Measurements from ENCODE around the gene CIAO1.
"Not testable (repeated sequence)": the region's sequence is repeated elsewhere in the genome, so short reads cannot be mapped to it uniquely, and the experiment has no call there.

CIAO1 gene

DNA sequence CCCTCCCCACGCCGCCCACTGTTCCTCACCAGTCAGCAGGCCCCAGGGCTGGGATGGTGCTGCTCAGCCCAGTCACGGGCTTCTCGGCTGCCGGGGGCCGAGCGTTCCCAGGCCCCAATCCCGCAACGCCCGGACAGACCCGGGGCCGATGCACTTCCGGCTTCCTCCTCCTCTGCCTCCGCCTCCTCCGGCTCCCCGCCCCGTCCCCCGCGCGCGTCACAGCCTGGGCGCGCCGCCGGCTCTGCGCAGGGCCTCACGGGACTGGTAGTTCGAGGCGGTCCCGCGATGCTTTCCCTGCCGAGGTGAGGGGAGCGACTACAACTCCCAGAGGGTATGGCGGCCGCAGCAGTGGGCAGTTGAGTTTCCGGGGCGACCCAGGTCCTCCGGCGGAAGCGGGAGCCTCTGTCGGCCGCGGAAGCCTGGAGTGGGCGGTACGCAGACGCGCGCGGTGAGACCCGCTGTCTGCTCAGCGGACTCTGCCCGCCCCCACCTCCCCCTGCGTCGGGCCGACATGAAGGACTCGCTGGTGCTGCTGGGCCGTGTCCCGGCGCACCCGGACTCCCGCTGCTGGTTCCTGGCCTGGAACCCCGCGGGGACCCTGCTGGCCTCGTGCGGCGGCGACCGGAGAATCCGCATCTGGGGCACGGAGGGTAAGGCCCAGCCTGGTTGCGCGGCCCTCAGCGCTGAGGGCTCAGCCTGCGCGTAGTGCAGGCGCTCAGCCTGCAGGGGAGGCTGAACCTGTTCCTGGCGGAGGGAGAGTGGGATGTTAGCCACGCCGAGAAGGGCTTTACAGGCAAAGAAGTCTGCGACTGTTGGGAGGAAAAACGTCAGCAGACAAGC, at the start of gene CIAO1, which contains the start of gene TMEM127:
TSS of gene CIAO1 (plus strand) at position 386 of the 840 bp plus-strand sequence. CDS start at position 512, 126 bp downstream.
TSS of gene TMEM127 (minus strand) at position 158 of the 840 bp plus-strand sequence. CDS start 616 bp downstream, outside the sequence.
- peaks cover 44% of the 10 kb centered on the region for H3K4me1 Mint-ChIP-seq
- DNase-seq (ENCODE audit: low spot score in 2 of 2): peak; percentile 95 to 99
- peak within 1 kb of the TSS; percentile 93 for H3K4me3 Mint-ChIP-seq
- no peaks in the 10 kb centered on the region for H3K9me3 Mint-ChIP-seq
- H3K27ac Mint-ChIP-seq: peak within 1 kb of the TSS; percentile 85
- peak; percentile 94 for ATAC-seq
- H3K36me3 Mint-ChIP-seq: peaks cover 75% of the 10 kb centered on the region

DNA sequence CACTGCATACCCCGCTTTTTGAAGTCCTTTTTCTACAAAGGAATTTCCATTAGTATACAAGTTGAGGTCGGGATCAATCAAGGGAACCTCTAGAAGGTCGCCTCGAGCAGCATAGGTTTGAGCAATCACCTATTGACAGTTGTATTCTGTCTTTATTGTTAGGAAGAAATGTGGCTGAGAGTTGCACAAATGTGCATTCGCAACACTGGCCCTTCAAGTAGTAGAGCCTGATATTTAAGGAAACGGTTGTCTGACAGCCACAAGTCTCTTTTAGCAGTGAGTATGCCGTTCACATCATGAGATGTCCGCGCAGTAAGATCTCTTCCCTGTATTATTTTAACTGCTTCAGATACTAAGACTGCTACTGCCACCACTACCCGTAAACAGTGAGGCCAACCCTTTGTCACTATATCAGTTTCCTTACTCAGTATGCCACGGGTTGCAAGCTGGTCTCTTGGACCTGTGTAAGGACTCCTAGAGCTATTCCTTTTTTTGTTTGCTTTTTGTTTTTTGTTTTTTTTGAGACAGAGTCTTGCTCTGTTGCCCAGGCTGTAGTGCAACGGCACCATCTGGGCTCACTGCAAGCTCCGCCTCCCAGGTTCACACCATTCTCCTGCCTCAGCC, 47.4 kb upstream of the CIAO1 start:
- H3K36me3 Mint-ChIP-seq: no peaks in the 10 kb centered on the region
- ATAC-seq (no peak), DNase-seq (ENCODE audit: low spot score in 2 of 2) (no peak)
- H3K9me3 Mint-ChIP-seq: no peaks in the 10 kb centered on the region
- H3K4me1 Mint-ChIP-seq: no peaks in the 10 kb centered on the region
- H3K27ac Mint-ChIP-seq: no peak overlapping the region
- no peak overlapping the region for H3K4me3 Mint-ChIP-seq

DNA sequence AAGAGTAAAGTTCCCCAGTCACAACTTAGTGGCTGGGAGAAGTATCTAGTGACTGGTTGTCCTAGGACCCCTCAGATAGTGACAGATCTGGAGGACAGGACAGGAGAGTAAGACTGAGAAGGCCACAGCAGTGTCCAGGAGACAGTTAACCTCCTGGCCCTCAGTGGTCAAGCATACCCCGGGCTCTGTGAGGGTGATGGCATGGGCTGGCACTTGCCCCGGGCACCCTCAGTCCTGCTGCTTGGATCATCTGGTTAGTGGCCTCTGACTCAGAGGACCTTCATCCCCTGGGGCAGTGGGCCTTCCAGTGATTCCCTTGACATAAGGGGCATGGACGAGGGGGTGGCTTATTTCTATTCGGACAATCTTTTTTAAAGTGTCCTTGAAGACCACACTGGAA, 46.1 kb upstream of the CIAO1 start:
- H3K9me3 Mint-ChIP-seq, H3K4me3 Mint-ChIP-seq: not testable (repeated sequence)

DNA sequence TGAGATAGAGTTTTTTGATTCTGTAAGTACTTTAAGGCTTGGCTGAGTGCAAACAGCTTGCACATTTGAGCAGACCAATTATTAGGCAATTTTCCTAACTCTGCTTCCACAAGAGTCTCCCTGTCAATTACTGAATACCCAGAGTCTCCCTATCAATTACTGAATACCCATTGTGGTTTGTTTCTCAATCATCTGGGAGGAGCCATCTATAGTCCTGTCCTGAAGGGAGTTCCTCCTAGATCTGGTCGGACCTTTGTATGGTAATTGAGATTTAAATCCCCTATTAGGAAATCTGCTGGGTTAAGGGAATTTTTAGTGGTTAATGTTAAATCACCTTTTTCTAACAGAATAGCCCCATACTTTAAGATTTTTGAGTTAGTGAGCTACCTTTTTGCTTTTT, 44.9 kb upstream of the CIAO1 start:
- not testable (repeated sequence) for H3K27ac Mint-ChIP-seq; ATAC-seq; H3K4me3 Mint-ChIP-seq; H3K9me3 Mint-ChIP-seq; H3K4me1 Mint-ChIP-seq; DNase-seq (ENCODE audit: low spot score in 2 of 2); H3K36me3 Mint-ChIP-seq

More for the DNA sequence above, 46.1 kb upstream of the CIAO1 start:
- peak overlapping the region; percentile 52 for H3K27ac Mint-ChIP-seq
- H3K36me3 Mint-ChIP-seq; DNase-seq (ENCODE audit: low spot score in 2 of 2); H3K4me1 Mint-ChIP-seq; ATAC-seq: not testable (repeated sequence)

DNA sequence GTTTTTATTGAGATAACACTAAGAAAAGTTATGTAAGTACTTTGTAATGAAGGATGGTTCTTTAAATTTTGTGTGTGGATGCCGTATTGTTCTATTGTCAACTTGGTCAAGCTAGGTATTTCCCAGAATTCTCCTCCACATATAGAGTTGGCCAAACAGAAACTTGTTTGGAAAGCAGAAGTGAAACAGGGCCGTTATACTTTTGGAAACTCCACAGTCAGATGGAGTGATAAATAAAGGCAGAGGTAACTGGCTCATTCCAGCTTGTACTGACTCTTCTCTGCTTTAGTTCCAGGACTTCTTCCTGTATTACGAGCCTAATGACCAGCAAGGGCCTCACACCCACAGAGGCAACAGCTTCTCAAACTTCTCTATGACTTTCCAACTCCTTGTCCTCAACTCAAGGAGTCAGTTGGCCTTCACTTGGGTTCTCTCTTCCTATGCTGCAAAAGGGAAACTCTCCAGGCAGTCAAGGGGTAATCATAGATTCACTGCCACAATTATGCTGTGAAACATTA, 41.0 kb upstream of the CIAO1 start:
- Mint-ChIP-seq H3K4me3 (no peak overlapping the region), H3K27ac (no peak overlapping the region), H3K36me3 (no peaks in the 10 kb centered on the region), H3K9me3 (no peaks in the 10 kb centered on the region), H3K4me1 (no peaks in the 10 kb centered on the region)
- DNase-seq (ENCODE audit: low spot score in 2 of 2) (no peak), ATAC-seq (no peak)

DNA sequence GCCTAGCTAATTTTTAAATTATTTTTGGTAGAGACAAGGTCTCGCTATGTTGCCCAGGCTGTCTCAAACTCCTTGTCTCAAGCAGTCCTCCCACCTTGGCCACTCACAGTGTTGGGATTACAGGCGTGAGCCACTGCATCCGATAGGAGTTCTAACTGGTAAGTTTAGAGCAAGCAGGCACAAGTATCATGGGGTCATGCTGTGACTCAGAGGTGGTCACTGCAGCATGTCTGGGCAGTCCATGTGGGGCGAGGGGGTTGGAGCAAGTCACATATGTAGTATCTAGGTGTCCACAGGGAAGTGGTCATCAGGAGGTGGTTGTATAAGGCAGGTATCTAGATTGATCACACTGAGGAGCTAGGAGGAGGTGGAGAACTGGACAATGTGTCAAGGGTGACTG, 34.7 kb upstream of the CIAO1 start:
- no peak for ATAC-seq
- no peaks in the 10 kb centered on the region for H3K9me3 Mint-ChIP-seq
- H3K4me1 Mint-ChIP-seq: peaks cover 5% of the 10 kb centered on the region
- no peak for DNase-seq (ENCODE audit: low spot score in 2 of 2)
- H3K36me3 Mint-ChIP-seq: no peaks in the 10 kb centered on the region
- H3K27ac Mint-ChIP-seq: no peak overlapping the region
- no peak overlapping the region for H3K4me3 Mint-ChIP-seq

DNA sequence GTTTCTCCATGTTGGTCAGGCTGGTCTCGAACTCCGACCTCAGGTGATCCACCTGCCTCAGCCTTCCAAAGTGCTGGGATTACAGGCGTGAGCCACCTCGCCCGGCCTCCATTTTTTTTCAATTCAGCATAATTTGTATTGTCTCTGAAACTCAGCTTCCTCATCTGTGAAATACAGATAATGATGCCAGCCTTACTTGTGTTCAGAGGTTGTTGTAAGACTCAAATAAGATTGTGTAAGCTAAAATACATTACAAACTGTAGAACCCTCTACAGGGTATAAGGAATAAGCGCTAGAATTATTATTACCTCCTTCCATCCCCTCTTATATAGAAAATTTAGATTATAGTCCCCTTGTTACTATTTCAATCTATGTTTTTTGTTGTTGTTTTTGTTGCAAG, 32.6 kb upstream of the CIAO1 start:
- Mint-ChIP-seq H3K4me1 (peaks cover 5% of the 10 kb centered on the region), H3K9me3 (no peaks in the 10 kb centered on the region), H3K27ac (no peak overlapping the region), H3K4me3 (no peak overlapping the region), H3K36me3 (no peaks in the 10 kb centered on the region)
- no peak for ATAC-seq
- no peak for DNase-seq (ENCODE audit: low spot score in 2 of 2)

DNA sequence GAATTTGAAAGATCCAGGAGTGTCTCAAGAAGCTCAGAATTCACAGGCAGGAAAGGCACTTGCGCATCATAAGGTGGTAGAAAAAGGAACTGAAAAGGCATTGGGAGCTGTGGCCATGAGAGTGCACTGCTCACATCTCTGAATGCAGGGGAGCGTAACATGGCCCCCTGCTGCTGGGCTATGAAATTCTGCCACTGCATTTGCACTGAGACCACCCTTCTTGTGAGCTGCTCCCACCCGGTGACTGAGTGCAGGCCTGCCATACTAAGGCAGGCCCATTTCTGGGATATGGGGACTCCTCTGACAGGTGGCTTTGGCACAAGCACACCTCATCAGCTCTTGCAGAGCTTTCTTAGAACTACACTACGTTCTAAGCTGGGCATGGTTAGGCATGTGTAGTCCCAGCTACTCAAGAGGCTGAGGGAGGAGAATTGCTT, 32.1 kb upstream of the CIAO1 start:
- H3K4me1 Mint-ChIP-seq: peaks cover 5% of the 10 kb centered on the region
- H3K27ac Mint-ChIP-seq: no peak overlapping the region
- no peak for ATAC-seq
- H3K4me3 Mint-ChIP-seq: no peak overlapping the region
- no peaks in the 10 kb centered on the region for H3K36me3 Mint-ChIP-seq
- H3K9me3 Mint-ChIP-seq: no peaks in the 10 kb centered on the region
- no peak for DNase-seq (ENCODE audit: low spot score in 2 of 2)

DNA sequence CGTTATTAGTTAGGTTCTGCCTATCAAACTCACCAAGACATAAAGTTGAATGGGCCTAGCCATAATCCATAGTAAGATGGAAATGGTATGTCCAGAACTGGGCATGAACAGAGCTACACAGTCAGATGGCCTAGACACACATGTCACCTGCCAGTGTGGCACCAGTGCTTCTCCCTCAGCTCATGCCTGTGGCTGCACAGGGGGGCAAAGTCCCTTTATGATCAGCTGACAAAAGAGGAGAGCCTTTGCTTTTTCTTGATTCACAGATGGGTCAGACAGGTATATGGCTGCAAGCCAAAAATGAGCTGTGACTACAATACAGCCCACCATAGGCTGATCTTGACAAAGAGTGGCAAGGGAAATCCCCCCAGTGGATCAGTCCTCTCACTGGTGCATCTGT, 29.1 kb upstream of the CIAO1 start:
- H3K36me3 Mint-ChIP-seq: no peaks in the 10 kb centered on the region

DNA sequence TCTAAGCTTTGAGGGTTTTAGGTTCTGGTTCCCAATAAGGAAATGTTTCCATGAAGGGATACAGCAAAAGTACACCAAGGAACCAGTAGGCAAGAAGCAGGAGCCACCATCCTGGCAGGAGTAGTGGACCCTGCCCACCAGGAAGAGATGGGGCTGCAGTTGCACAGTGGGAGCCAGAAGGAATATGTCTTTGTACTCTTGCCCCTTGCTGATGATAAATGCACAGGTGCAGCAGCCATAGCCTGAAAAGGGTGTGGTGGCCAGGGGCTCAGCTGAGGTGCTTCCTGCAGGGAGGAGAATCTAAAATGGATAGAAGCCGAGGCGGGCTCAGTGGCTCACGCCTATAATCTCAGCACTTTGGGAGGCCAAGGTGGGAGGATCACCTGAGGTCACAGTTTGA, 27.8 kb upstream of the CIAO1 start:
- ATAC-seq (no peak), DNase-seq (ENCODE audit: low spot score in 2 of 2) (no peak)
- no peaks in the 10 kb centered on the region for H3K36me3 Mint-ChIP-seq
- H3K27ac Mint-ChIP-seq: no peak overlapping the region
- H3K9me3 Mint-ChIP-seq: no peaks in the 10 kb centered on the region
- H3K4me1 Mint-ChIP-seq: peaks cover 27% of the 10 kb centered on the region
- no peak overlapping the region for H3K4me3 Mint-ChIP-seq

More for the DNA sequence above, 29.1 kb upstream of the CIAO1 start:
- DNase-seq (ENCODE audit: low spot score in 2 of 2): no peak
- peaks cover 13% of the 10 kb centered on the region for H3K4me1 Mint-ChIP-seq
- no peak overlapping the region for H3K27ac Mint-ChIP-seq
- no peaks in the 10 kb centered on the region for H3K9me3 Mint-ChIP-seq
- H3K4me3 Mint-ChIP-seq: no peak overlapping the region
- no peak for ATAC-seq

DNA sequence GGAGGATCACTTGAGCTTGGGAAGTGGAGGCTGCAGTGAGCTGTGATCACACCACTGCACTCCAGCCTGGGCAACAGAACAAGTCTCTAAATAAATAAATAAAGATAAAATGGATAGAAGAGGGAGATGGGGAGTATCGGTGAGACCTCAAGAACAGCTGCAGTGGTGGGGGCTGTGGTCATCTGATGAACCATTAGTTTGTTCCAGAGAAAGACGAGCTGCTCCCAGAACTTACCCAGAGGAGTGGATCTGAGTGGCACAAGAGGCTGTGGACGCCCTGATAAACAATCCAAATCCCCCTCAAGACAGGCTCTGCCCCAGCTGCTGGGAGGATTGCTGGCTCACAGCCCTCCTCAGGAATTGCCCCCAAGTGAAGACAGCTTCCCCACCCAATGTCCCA, 26.9 kb upstream of the CIAO1 start:
- no peak overlapping the region for H3K27ac Mint-ChIP-seq
- DNase-seq (ENCODE audit: low spot score in 2 of 2): no peak
- H3K9me3 Mint-ChIP-seq: no peaks in the 10 kb centered on the region
- peaks cover 27% of the 10 kb centered on the region for H3K4me1 Mint-ChIP-seq
- no peaks in the 10 kb centered on the region for H3K36me3 Mint-ChIP-seq
- no peak overlapping the region for H3K4me3 Mint-ChIP-seq
- no peak for ATAC-seq

DNA sequence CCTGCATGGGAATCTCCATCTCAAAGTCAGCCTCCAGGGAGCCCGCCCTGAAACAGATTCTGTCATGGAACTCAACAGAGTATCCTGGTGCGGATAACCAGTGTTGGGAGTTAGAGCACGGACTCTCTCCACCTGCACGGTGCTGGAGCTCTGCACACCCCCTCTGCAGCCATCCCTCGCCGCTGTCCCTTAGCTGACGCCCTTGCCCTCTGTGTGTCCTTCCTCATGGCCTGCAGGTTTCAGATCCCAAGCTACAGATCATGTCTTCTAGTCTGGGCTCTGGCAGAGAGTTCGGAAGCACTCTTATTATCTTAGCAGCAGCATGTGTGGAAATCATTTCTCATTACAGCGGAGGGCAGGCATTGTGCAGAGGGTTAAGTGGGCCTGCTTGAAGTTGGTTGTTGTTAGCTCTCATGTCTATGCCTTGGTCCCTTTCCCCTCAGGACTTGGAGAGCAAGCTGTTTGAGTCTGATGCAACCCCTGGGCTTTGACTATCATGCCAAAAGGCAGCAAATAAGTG, 26.2 kb upstream of the CIAO1 start:
- DNase-seq (ENCODE audit: low spot score in 2 of 2) (no peak), ATAC-seq (no peak)
- H3K4me1 Mint-ChIP-seq: peaks cover 27% of the 10 kb centered on the region
- no peaks in the 10 kb centered on the region for H3K36me3 Mint-ChIP-seq
- no peak overlapping the region for H3K4me3 Mint-ChIP-seq
- no peak overlapping the region for H3K27ac Mint-ChIP-seq
- no peaks in the 10 kb centered on the region for H3K9me3 Mint-ChIP-seq

DNA sequence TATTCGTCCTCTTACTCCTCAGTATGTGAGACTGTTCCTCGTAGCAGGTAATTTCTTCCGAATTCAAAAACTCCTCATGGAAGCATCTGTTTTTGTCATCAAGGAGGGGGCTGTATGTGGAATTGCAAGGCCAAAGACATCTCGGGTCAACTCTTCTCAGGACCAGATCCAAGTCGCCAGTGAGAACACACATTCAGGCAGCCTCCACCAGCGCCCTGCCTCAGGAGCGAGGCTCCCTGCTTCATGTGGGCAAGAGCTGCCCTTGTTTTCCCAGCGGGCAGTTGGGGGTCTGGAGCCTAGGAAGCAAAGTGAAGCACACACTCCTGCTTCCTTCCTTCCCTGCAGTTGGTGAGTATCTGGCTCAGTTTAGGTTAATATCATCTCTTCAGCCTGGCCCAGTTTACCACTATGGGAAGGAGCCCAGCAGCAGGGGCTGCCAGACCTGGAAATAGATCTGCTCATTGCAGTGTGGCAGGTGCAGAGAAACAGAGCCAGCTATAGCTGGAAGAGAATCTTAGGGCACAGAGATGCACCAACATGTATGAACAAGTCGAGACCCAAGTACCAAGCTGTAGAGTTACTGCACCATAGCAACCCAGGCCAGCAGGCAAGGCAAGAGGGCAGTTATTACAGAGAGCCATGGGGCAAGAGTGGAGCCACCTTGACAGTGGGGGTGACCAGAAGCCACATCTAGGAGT, 25.5 kb upstream of the CIAO1 start:
- peak overlapping the region; percentile 94 for H3K27ac Mint-ChIP-seq
- ATAC-seq: no peak
- no peak for DNase-seq (ENCODE audit: low spot score in 2 of 2)
- peaks cover 27% of the 10 kb centered on the region for H3K4me1 Mint-ChIP-seq
- peaks cover under 1% of the 10 kb centered on the region for H3K36me3 Mint-ChIP-seq
- no peaks in the 10 kb centered on the region for H3K9me3 Mint-ChIP-seq
- no peak overlapping the region for H3K4me3 Mint-ChIP-seq

DNA sequence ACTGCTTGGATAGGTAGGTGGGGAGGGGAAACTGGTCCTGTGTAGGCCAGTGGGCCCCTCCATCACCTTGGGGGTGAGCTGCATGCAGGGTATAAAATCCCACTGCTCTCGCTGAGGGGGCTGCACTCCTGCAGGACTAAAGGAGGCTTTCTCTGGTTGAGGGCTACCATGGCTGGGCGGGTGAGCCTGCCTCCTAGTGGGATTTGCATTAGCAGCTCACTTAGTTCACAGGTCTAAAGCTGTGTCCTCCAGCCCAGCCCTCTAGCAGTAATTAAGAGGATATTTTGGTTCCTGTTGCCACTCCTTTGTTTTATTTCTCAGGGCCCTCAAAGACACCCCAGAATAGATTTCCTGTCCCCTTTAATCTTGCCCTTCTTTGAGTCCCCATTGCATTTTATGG, 24.8 kb upstream of the CIAO1 start:
- peak overlapping the region; percentile 94 for H3K27ac Mint-ChIP-seq
- no peaks in the 10 kb centered on the region for H3K9me3 Mint-ChIP-seq
- peak overlapping the region; percentile 62 for H3K4me3 Mint-ChIP-seq
- H3K36me3 Mint-ChIP-seq: peaks cover 8% of the 10 kb centered on the region
- DNase-seq (ENCODE audit: low spot score in 2 of 2) (no peak), ATAC-seq (no peak)
- H3K4me1 Mint-ChIP-seq: peaks cover 35% of the 10 kb centered on the region

All from stimulated activated effector memory CD8-positive, alpha-beta T cell treated with anti-CD3 and anti-CD28 coated beads, Interleukin-12 subunit alpha, Interleukin-12 subunit beta, amount 100 ng/mL, for 72 hours (primary cell).